GM12891 (cell line): Measurements from ENCODE around the gene CORT.

Source experiments
- DNase-seq: peaks from one replicate; pipeline ENCODE4 v3.0.0; 2011; ENCODE audit warnings: low spot score; ENCODE audit not compliant: insufficient read length
- FAIRE-seq: peaks from 2 replicates; lab custom pipeline; 2011; peaks lifted over from hg19 to GRCh38; lab: Jason Lieb, UNC
- PAX5 ChIP-seq: IDR thresholded peaks from 2 replicates; pipeline ENCODE4 v1.6.1; 2011; ENCODE audit warnings: low read length, moderate library complexity, mild to moderate bottlenecking; ENCODE audit not compliant: insufficient read depth, severe bottlenecking
- POLR2A ChIP-seq: IDR thresholded peaks from 2 replicates; pipeline ENCODE4 v1.6.1; 2011; ENCODE audit warnings: low read depth, low read length, control low read depth
- POLR2AphosphoS5 ChIP-seq: IDR thresholded peaks from 2 replicates; pipeline ENCODE4 v1.6.1; 2011; ENCODE audit warnings: low read depth, low read length, control low read depth
- POU2F2 ChIP-seq: IDR thresholded peaks from 2 replicates; pipeline ENCODE4 v1.6.1; 2011; ENCODE audit warnings: low read depth, mild to moderate bottlenecking, control low read depth, low read length, moderate library complexity
- SPI1 ChIP-seq: IDR thresholded peaks from 2 replicates; pipeline ENCODE4 v1.6.1; 2011; ENCODE audit warnings: low read depth, low read length, control low read depth
- TAF1 ChIP-seq: IDR thresholded peaks from 2 replicates; pipeline ENCODE4 v1.6.1; 2011; ENCODE audit warnings: low read depth, low read length, control low read depth

CORT gene

GRCh38 chr1:10494418-10494753 lies 44.6 kb downstream of the CORT start:
- FAIRE-seq (no peak), DNase-seq (no peak)
- TF ChIP-seq TAF1 (no peak), SPI1 (no peak), POLR2AphosphoS5 (no peak), POU2F2 (no peak), POLR2A (no peak), PAX5 (no peak)

- TF ChIP-seq TAF1: no peak
- TF ChIP-seq POLR2A: no peak
- TF ChIP-seq POU2F2: no peak
- no peak for TF ChIP-seq PAX5
- TF ChIP-seq SPI1: no peak
- TF ChIP-seq POLR2AphosphoS5: no peak
- peak; percentile 89 for FAIRE-seq
- DNase-seq: peak; percentile 57
Observed at GRCh38 chr1:10494754-10495474, 45.1 kb downstream of the CORT start.

- TF ChIP-seq POU2F2: no peak
- no peak for TF ChIP-seq POLR2AphosphoS5
- DNase-seq: no peak
Observed at GRCh38 chr1:10495475-10495817, 45.6 kb downstream of the CORT start.

GRCh38 chr1:10495952-10496351 lies 46.1 kb downstream of the CORT start:
- FAIRE-seq: no peak
- no peak for TF ChIP-seq POLR2AphosphoS5
- TF ChIP-seq TAF1: no peak
- TF ChIP-seq PAX5: no peak
- DNase-seq: no peak

More at GRCh38 chr1:10495475-10495817, 45.6 kb downstream of the CORT start:
- no peak for FAIRE-seq

- no peak for DNase-seq
- TF ChIP-seq SPI1 (no peak), POLR2A (no peak), TAF1 (no peak)
- FAIRE-seq: no peak
Observed at GRCh38 chr1:10497109-10497508, 47.3 kb downstream of the CORT start.

- FAIRE-seq (peak; percentile 35), DNase-seq (no peak)
- TF ChIP-seq SPI1: no peak
- no peak for TF ChIP-seq POLR2A
- no peak for TF ChIP-seq PAX5
- no peak for TF ChIP-seq POLR2AphosphoS5
- TF ChIP-seq TAF1: no peak
- TF ChIP-seq POU2F2: no peak
Observed at GRCh38 chr1:10498231-10498630, 48.4 kb downstream of the CORT start.
